RWPE1 (cell line): ENCODE results near the gene FLG.
"Not testable (repeated sequence)": the region's sequence is repeated elsewhere in the genome, so short reads cannot be mapped to it uniquely, and the experiment has no call there.

Source experiments
- CTCF ChIA-PET: fragments of 350-600 bp; sonication (Branson Sonifier 250); formaldehyde crosslinking; extraction: SDS; loops from one replicate; lab custom pipeline; 2021; lab: Yijun Ruan, JAX
- POLR2A ChIA-PET: fragments of 400-600 bp; formaldehyde crosslinking; extraction: SDS; loops from one replicate; lab custom pipeline; 2020; ENCODE audit warnings: antibody characterized with exemption; ENCODE audit not compliant: low non-redundant PET; lab: Yijun Ruan, JAX
- DNase-seq: peaks from one replicate; pipeline ENCODE4 v3.0.0; 2012; ENCODE audit warnings: low spot score
- H3K27ac ChIP-seq: fragments of 450-650 bp; 2 replicates; pipeline ENCODE4 v1.5.1; 2017
- TF ChIP-seq, protein P1 (sequence below): fragments of 450-650 bp; conservative IDR thresholded peaks from 2 replicates; pipeline ENCODE4 v1.5.1; 2017; ENCODE audit warnings: low read depth, mild to moderate bottlenecking

Gene FLG

DNA sequence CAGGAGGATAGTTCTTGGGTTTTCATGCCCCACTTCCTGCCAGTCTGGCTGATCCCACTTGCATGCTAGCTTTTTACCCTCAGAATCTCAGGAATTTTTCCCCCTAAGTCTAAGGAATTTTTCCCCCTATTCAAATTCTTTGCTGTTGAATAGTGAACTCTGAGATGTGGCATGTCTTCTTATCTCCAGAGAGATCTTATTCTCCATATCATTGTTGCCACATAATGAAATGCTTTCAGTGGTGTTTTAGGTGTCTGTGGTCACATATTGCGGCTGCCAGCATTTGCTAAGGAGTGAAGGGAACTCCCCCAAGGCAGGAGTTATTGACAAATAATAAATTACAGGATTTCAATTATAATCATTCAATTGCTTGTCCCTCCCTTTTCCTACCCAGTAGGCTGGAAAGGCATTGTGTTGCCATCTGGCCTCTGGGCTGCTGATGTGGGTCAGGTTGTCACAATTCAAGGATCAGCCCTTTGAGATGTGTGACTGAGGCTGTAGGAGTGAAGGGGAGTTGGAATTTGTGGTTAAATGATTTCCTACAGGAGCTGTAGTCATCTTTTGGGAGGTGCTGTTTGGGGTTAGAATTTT is 3.9 kb upstream of the FLG start:
- TF ChIP-seq, protein P1, sequence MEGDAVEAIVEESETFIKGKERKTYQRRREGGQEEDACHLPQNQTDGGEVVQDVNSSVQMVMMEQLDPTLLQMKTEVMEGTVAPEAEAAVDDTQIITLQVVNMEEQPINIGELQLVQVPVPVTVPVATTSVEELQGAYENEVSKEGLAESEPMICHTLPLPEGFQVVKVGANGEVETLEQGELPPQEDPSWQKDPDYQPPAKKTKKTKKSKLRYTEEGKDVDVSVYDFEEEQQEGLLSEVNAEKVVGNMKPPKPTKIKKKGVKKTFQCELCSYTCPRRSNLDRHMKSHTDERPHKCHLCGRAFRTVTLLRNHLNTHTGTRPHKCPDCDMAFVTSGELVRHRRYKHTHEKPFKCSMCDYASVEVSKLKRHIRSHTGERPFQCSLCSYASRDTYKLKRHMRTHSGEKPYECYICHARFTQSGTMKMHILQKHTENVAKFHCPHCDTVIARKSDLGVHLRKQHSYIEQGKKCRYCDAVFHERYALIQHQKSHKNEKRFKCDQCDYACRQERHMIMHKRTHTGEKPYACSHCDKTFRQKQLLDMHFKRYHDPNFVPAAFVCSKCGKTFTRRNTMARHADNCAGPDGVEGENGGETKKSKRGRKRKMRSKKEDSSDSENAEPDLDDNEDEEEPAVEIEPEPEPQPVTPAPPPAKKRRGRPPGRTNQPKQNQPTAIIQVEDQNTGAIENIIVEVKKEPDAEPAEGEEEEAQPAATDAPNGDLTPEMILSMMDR, result no peak
- CTCF ChIA-PET, result no interaction called here
- POLR2A ChIA-PET, result no interaction called here
- no peak for DNase-seq
- H3K27ac ChIP-seq, result no peak overlapping the region

DNA sequence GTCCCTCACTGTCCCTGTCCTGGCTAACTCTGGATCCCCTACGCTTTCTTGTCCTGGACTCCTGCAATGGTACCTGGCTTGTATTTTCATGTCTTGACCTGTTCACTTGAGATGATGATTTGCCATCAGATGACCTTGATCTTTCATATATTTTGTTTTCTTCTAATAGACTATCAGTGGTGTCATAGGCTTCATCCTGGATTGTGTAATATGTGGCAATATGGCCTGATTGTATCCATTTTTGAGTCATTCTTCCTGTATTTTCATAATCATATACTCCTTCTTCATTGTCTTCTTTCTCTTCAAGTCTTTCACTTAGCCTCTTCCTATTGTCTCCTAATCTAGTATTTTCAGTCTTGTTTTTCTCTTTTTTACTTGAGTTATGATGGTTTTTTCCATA is 11.1 kb downstream of the FLG start:
- no peak overlapping the region for H3K27ac ChIP-seq
- DNase-seq, result no peak
- POLR2A ChIA-PET, result no interaction called here
- CTCF ChIA-PET, result no interaction called here
- TF ChIP-seq, protein P1, result no peak

DNA sequence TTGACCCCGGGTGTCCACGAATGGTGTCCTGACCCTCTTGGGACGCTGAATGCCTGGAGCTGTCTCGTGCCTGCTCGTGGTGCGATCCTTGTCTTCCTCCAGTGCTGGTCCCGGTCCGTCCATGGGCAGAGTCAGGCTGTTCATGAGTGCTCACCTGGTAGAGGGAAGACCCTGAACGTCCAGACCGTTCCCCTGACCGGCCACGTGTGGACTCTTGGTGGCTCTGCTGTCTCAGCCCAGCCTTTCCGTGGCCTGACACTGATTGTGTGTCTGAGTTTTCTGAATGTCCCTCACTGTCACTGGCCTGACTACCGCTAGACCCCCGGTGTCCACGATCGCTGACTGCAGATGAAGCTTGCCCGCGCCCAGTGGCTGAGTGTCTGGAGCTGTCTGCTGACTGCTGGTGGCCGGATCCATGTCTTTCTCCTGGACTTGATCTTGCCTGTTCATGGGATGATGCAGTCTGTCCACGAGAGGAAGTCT is 11.7 kb downstream of the FLG start:
- no peak overlapping the region for H3K27ac ChIP-seq
- DNase-seq, result no peak
- POLR2A ChIA-PET, result no interaction called here
- CTCF ChIA-PET, result no interaction called here
- TF ChIP-seq, protein P1, result no peak

DNA sequence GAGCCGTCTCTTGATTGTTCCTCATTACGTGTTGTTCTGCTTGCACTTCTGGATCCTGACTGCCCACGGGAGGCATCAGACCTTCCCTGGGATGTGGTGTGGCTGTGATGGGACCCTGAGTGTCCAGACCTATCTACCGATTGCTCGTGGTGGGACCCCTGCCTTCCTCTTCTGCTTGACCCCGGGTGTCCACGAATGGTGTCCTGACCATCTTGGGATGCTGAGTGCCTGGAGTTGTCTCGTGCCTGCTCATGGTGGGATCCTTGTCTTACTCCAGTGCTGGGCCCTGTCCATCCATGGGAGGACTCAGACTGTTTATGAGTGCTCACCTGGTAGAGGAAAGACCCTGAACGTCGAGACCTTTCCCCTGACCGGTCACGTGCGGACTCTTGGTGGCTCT is 12.9 kb downstream of the FLG start:
- POLR2A ChIA-PET, CTCF ChIA-PET, DNase-seq, H3K27ac ChIP-seq: not testable (repeated sequence)

DNA sequence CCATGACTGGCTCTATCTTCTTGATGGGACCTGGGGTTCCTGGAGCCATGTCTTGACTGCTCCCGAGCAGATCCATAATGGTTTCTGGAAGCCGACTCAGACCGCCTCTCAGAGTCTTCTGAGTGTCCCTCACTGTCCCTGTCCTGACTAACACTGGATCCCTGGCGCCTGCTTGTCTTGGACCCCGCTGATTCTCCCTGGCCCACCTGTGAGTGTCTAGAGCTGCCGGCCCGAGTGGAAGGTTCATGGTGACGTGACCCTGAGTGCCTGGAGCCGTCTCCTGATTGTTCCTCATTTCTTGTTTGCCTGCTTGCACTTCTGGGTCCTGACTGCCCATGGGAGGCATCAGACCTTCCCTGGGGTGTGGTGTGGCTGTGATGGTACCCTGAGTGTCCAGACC is 15.1 kb downstream of the FLG start:
- no peak overlapping the region for H3K27ac ChIP-seq
- ChIA-PET POLR2A (no interaction called here), CTCF (interaction anchor here (0.6 kb wide), 1 partner anchor 47 kb away, joined by 3 read pairs; no protein-coding TSS in a partner anchor)
- TF ChIP-seq, protein P1, result no peak
- DNase-seq, result no peak

DNA sequence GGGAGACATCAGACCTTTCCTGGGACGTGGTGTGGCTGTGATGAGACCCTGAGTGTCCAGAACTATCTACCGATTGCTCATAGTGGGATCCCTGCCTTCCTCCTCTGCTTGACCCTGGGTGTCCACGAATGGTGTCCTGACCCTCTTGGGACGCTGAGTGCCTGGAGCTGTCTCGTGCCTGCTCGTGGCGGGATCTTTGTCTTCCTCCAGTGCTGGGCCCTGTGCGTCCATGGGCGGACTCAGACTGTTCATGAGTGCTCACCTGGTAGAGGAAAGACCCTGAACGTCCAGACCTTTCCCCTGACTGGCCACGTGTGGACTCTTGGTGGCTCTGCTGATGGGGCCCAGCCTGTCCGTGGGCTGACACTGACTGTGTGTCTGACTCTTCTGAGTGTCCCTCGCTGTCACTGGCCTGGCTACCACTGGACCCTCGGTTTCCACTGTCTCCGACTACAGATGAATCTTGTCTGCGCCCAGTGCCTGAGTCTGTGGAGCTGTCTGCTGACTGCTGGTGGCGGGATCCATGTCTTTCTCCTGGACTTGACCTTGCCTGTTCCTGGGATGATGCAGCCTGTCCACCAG is 15.6 kb downstream of the FLG start:
- DNase-seq, POLR2A ChIA-PET, H3K27ac ChIP-seq, CTCF ChIA-PET: not testable (repeated sequence)

DNA sequence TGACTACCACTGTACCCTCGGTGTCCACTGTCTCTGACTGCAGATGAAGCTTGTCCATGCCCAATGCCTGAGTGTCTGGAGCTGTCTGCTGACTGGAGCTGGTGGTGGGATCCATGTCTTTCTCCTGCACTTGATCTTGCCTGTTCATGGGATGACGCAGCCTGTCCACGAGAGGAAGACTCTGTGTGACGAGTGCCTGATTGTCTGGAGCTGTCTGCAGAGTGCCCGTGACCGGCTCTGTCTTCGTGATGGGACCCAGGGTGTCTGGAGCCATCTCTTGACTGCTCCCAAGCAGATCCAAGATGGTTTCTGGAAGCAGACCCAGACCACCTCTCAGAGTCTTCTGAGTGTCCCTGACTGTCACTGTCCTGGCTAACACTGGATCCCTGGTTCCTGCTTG is 16.3 kb downstream of the FLG start:
- CTCF ChIA-PET, H3K27ac ChIP-seq, POLR2A ChIA-PET, DNase-seq: not testable (repeated sequence)

DNA sequence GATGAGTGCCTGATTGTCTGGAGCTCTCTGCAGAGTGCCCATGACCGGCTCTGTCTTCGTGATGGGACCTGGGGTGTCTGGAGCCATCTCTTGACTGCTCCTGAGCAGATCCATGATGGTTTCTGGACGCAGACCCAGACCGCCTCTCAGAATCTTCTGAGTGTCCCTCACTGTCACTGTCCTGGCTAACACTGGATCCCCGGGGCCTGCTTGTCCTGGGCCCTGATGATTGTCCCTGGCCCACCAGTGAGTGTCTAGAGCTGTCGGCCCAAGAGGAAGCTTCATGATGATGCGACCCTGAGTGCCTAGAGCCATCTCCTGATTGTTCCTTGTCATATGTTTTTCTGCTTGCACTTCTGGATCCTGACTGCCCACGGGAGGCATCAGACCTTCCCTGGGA is 17.1 kb downstream of the FLG start:
- POLR2A ChIA-PET, H3K27ac ChIP-seq, DNase-seq: not testable (repeated sequence)
- CTCF ChIA-PET, result interaction anchor here (0.7 kb wide), 1 partner anchor 56 kb away, joined by 3 read pairs; no protein-coding TSS in a partner anchor

DNA sequence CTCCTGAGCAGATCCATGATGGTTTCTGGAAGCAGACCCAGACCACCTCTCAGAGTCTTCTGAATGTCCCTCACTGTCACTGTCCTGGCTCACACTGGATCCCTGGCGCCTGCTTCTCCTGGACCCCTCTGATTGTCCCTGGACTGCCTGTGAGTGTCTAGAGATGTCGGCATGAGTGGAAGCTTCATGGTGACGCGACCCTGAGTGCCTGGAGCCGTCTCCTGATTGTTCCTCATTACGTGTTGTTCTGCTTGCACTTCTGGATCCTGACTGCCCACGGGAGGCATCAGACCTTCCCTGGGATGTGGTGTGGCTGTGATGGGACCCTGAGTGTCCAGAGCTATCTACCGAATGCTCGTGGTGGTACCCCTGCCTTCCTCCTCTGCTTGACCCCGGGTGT is 18.9 kb downstream of the FLG start:
- CTCF ChIA-PET, H3K27ac ChIP-seq, DNase-seq, POLR2A ChIA-PET: not testable (repeated sequence)

DNA sequence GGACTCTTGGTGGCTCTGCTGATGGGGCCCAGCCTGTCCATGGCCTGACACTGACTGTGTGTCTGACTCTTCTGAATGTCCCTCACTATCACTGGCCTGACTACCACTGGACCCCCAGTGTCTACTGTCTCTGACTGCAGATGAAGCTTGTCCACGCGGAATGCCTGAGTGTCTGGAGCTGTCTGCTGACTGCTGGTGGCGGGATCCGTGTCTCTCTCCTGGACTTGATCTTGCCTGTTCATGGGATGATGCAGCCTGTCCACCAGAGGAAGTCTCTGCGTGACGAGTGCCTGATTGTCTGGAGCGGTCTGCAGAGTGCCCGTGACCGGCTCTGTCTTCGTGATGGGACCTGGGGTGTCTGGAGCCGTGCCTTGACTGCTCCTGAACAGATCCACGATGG is 20.3 kb downstream of the FLG start:
- H3K27ac ChIP-seq, DNase-seq, POLR2A ChIA-PET, CTCF ChIA-PET: not testable (repeated sequence)

DNA sequence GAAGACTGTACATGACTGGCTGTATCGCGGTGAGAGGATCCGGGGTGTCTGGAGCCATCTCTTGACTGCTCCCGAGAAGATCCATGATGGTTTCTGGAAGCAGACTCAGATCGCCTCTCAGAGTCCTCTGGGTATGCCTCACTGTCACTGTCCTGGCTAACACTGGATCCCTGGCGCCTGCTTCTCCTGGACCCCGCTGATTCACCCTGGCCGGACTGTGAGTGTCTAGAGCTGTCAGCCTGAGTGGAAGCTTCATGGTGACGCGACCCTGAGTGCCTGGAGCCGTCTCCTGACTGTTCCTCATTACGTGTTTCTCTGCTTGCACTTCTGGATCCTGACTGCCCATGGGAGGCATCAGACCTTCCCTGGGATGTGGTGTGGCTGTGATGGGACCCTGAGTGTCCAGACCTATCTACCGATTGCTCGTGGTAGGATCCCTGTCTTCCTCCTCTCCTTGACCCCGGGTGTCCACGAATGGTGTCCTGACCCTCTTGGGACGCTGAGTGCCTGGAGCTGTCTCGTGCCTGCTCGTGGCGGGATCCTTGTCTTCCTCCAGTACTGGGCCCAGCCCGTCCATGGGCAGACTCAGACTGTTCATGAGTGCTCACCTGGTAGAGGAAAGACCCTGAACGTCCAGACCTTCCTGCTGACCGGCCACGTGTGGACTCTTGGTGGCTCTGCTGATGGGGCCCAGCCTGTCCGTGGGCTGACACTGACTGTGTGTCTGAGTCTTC is 21.7 kb downstream of the FLG start:
- H3K27ac ChIP-seq, POLR2A ChIA-PET, CTCF ChIA-PET, DNase-seq: not testable (repeated sequence)

DNA sequence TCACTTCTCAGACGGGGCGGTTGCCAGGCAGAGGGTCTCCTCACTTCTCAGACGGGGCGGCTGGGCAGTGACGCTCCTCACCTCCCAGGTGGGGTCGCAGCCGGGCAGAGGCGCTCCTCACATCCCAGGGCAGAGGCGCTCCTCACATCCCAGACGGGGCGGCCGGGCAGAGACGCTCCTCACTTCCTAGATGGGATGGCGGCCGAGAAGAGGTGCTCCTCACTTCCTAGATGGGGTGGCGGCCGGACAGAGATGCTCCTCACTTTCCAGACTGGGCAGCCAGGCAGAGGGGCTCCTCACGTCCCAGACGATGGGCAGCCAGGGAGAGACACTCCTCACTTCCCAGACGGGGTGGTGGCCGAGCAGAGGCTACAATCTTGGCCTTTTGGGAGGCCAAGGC is 68.6 kb downstream of the FLG start:
- POLR2A ChIA-PET, H3K27ac ChIP-seq, DNase-seq, CTCF ChIA-PET: not testable (repeated sequence)
